Neural progenitor cell (in vitro differentiated cells): ENCODE measurements around the gene PIP5K1B.

Experiments
- CTCF ChIP-seq: fragments of 200-600 bp; sonication (generic); IDR thresholded peaks from 2 replicates; pipeline ENCODE4 v1.5.1; 2017; ENCODE audit warnings: antibody characterized with exemption, mild to moderate bottlenecking
- EZH2 ChIP-seq: fragments of 200-600 bp; sonication (generic); IDR thresholded peaks from 2 replicates; pipeline ENCODE4 v1.6.1; 2017; ENCODE audit warnings: antibody characterized with exemption, mild to moderate bottlenecking, moderate library complexity
- EZH2phosphoT487 ChIP-seq: fragments of 200-600 bp; sonication (generic); IDR thresholded peaks from 2 replicates; pipeline ENCODE4 v1.6.1; 2017; ENCODE audit warnings: antibody characterized with exemption

GRCh38 chr9:68920921-68921320 is 215.9 kb downstream of the PIP5K1B start:
- no peak for TF ChIP-seq CTCF
- TF ChIP-seq EZH2: no peak
- no peak for TF ChIP-seq EZH2phosphoT487
